ENCODE data around the gene COG3.

COG3 gene

GRCh38 chr13:45548281-45548680 is 83.5 kb downstream of the COG3 start:
- no peak for DNase-seq

DNA sequence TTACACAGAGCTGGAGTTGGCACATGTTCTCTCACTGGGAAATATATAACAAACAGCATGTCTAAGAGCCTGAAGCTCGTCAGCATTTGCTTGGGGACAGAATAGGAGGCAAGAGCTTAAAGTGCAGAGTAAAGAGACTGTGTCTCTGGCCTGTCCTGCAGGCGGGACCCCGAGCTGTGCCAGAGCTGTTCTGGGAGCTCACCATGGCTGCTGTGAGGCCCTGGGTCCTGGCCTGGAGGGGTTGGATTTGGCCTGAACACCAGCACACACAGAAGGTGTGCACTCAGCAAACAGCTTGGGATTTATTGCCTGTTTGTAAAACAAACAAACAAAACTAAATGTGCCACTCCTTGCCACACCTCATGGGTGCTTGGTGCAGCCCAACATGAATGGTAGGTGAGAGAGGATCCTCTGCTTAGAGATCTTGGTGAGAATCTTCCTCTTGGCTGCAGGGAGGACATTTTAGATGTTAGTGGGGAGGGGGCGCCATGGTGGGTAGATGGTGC is 89.9 kb downstream of the COG3 start:
- no peak for DNase-seq

DNA sequence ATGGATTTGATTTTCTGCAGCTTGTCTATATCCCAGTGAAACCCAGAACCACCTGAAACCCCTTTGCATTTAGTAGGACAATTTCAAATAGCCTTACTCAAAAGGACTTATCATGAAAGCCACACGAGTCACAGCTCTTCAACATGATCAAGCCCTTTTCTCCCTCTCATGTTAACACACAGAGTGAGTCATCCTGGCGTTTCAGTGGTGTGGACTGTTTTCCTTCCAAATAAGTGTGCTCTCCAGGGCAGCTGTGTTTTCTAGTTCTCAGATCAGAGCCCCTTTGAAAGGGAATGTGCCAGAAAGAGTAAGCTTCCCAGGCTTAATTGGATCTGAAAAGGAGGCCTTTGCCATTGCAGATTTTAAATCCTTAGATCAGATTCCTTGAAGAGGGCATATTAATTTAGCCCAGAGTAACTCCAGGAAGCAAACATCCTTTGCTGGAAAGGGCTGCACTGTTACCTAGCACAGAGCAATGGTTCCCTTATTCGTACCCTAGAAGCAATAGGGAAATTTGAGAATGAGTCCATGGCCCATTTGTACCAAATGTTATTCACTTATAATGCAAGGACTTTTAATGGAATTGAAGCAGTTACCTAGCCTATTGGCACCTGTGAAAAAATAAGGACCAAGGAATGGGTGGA is 99.5 kb downstream of the COG3 start:
- DNase-seq, result peak; percentile 56

GRCh38 chr13:45565331-45565730 is 100.6 kb downstream of the COG3 start:
- DNase-seq, result no peak

GRCh38 chr13:45575146-45575829 is 110.5 kb downstream of the COG3 start:
- no peak for DNase-seq

DNA sequence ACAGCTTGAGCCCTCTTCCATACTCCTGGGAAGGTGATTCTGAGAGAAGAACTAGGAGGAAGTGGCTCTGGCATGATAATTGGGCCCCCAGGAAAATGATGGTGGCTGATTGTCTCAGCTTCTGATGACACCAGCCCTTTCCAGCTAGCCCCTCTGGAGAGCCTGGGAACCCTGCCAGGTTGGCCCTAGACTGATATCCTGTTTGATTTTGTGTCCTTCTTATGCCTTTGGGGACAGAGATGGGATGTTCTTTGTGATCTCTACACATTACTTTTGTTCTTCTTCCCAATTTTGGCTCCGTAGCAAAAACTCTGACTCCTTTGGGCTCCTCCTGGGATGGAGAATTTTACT is 111.1 kb downstream of the COG3 start:
- no peak for DNase-seq

DNA sequence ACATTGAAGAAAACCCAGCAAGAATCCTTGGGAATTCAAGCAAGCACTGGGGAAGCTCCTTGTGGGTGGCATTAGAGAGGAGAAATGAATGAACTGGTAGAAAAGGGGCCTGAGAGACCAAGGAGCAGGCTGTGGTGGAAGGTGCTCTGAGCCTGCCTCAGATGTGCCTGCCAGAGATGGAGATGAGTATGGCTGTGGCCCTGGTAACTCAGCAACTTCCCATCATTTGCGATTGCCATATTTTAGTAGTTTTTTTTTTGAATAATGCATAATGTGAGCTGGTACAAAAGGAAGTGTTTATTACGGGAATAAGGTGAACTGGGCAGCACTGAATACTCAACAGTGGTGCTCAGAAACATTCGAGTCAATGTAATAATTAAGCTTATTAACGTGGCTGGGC is 111.7 kb downstream of the COG3 start:
- no peak for DNase-seq

GRCh38 chr13:45582408-45583076 is 117.8 kb downstream of the COG3 start:
- no peak for DNase-seq

DNA sequence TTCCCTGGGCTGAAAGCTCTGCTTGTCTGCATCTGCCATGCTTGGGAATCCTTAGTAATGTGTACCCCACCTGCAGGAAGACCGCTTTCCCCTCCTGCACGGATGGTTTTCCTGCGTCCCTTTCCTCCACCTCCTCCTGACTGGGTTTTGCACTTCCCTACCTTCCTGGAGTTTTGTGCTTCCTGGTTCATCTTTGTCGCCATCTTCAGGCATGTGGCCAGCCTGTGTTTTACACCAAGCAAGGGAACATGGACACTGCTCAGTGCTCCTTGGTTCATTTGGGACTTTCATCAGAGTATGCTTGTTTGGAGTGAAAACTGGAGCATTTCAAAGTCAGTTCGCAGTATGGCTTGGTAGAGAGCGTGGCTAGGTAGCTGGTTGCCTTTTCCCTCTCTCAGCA is 120.1 kb downstream of the COG3 start:
- no peak for DNase-seq
